A673 (cell line): ENCODE data around the gene TCAF1. TPM values are rescaled to one million over a fixed set of nuclear protein-coding genes. Genes with fewer than 3 reads are reported as not detected.

Experiments
- BruUV-seq: library from RNA; stranded (reverse); fragments of 400-500 nt; replicated peaks from 2 replicates; lab custom pipeline; 2021; lab: Mats Ljungman, UMichigan
- CTCF ChIA-PET: fragments of 300-600 bp; sonication (Branson Sonifier 250); formaldehyde crosslinking; loops from one replicate; lab custom pipeline; 2022; ENCODE audit warnings: antibody characterized with exemption; lab: Charles Lee
- POLR2A ChIA-PET: fragments of 300-600 bp; sonication (Branson Sonifier 250); formaldehyde crosslinking; loops from one replicate; lab custom pipeline; 2022; ENCODE audit warnings: antibody characterized with exemption; ENCODE audit not compliant: low non-redundant PET; lab: Charles Lee
- DNase-seq: peaks from one replicate; pipeline ENCODE4 v3.0.0-alpha.2; 2015; ENCODE audit warnings: low spot score
- H3K27ac ChIP-seq: fragments of 200-600 bp; sonication (generic); 2 replicates; pipeline ENCODE4 v1.5.1; 2016; ENCODE audit warnings: mixed run types, low read depth, mild to moderate bottlenecking, mixed read lengths, antibody characterized with exemption, low read length; ENCODE audit not compliant: poor library complexity, severe bottlenecking
- H3K27me3 ChIP-seq: fragments of 200-600 bp; sonication (generic); replicated peaks from 2 replicates; pipeline ENCODE4 v1.6.1; 2017; ENCODE audit warnings: mixed run types, low read depth, mild to moderate bottlenecking, mixed read lengths, antibody characterized with exemption, low read length; ENCODE audit not compliant: insufficient read depth, poor library complexity
- H3K36me3 ChIP-seq: fragments of 200-600 bp; sonication (generic); 2 replicates; pipeline ENCODE4 v1.6.1; 2016; ENCODE audit warnings: mixed run types, mild to moderate bottlenecking, mixed read lengths, antibody characterized with exemption, low read length; ENCODE audit not compliant: insufficient read depth, poor library complexity, severe bottlenecking
- H3K4me1 ChIP-seq: fragments of 200-600 bp; sonication (generic); 2 replicates; pipeline ENCODE4 v1.6.1; 2017; ENCODE audit warnings: mixed run types, mild to moderate bottlenecking, mixed read lengths, antibody characterized with exemption, low read length; ENCODE audit not compliant: insufficient read depth, poor library complexity, severe bottlenecking
- H3K4me3 ChIP-seq: fragments of 200-600 bp; sonication (generic); 2 replicates; pipeline ENCODE4 v1.5.1; 2016; ENCODE audit warnings: low read depth, mixed run types, mild to moderate bottlenecking, mixed read lengths, low read length; ENCODE audit not compliant: poor library complexity, severe bottlenecking
- H3K9me3 ChIP-seq: fragments of 200-600 bp; sonication (generic); 2 replicates; pipeline ENCODE4 v1.6.1; 2016; ENCODE audit warnings: mixed run types, low read depth, mild to moderate bottlenecking, mixed read lengths, antibody characterized with exemption, low read length; ENCODE audit not compliant: poor library complexity, severe bottlenecking
- CTCF ChIP-seq: fragments of 300-800, 200-600 bp; sonication (generic); conservative IDR thresholded peaks from 2 replicates; pipeline ENCODE4 v1.5.1; 2017; ENCODE audit warnings: low read depth, mild to moderate bottlenecking, antibody characterized with exemption, low read length, moderate library complexity, mixed read lengths
- EZH2 ChIP-seq: fragments of 200-600 bp; sonication (generic); IDR thresholded peaks from 2 replicates; pipeline ENCODE4 v1.6.1; 2017; ENCODE audit warnings: borderline replicate concordance, low read depth, mild to moderate bottlenecking, mixed read lengths, antibody characterized with exemption, low read length; ENCODE audit not compliant: poor library complexity, severe bottlenecking
- intact Hi-C: fragments of 100-400 bp; cut with micrococcal nuclease; formaldehyde crosslinking; loops from one replicate; pipeline ENCODE4 v1.10.0; 2022; ENCODE audit not compliant: unreplicated experiment
- total RNA-seq: library from RNA; stranded (reverse); gene quantifications from 2 replicates; pipeline ENCODE4 v1.2.3, GENCODE V29; 2021

The TCAF1 gene
- total RNA-seq, 1 experiment from 2014 or later, result 38.6 TPM

- no peak overlapping the region for H3K4me3 ChIP-seq
- H3K36me3 ChIP-seq, result no peaks in the 10 kb centered on the region
- no peak overlapping the region for H3K27ac ChIP-seq
- H3K9me3 ChIP-seq, result no peaks in the 10 kb centered on the region
- intact Hi-C loops, result no loop called here
- ChIA-PET CTCF (no interaction called here), POLR2A (no interaction called here)
- BruUV-seq, result no TSS peak
- H3K27me3 ChIP-seq, result peaks cover 2% of the 10 kb centered on the region
- no peaks in the 10 kb centered on the region for H3K4me1 ChIP-seq
- no peak for DNase-seq
- TF ChIP-seq EZH2 (no peak), CTCF (no peak)
Measured at GRCh38 chr7:143929224-143929920, 27.4 kb upstream of the TCAF1 start.

GRCh38 chr7:143924851-143925250 lies 22.9 kb upstream of the TCAF1 start:
- CTCF ChIA-PET, result no interaction called here
- no peaks in the 10 kb centered on the region for H3K36me3 ChIP-seq
- peaks cover 32% of the 10 kb centered on the region for H3K27me3 ChIP-seq
- no TSS peak for BruUV-seq
- no peaks in the 10 kb centered on the region for H3K4me1 ChIP-seq
- TF ChIP-seq CTCF (no peak), EZH2 (no peak)
- H3K9me3 ChIP-seq, result no peaks in the 10 kb centered on the region
- DNase-seq, result peak; percentile 14
- intact Hi-C loops, result no loop called here
- H3K27ac ChIP-seq, result no peak overlapping the region
- POLR2A ChIA-PET, result no interaction called here
- H3K4me3 ChIP-seq, result no peak overlapping the region

GRCh38 chr7:143914938-143915652 lies 13.1 kb upstream of the TCAF1 start:
- TF ChIP-seq EZH2 (no peak), CTCF (no peak)
- no peaks in the 10 kb centered on the region for H3K36me3 ChIP-seq
- no peak overlapping the region for H3K4me3 ChIP-seq
- DNase-seq, result no peak
- intact Hi-C loops, result no loop called here
- H3K4me1 ChIP-seq, result no peaks in the 10 kb centered on the region
- ChIA-PET CTCF (no interaction called here), POLR2A (no interaction called here)
- H3K27ac ChIP-seq, result no peak overlapping the region
- no TSS peak for BruUV-seq
- H3K27me3 ChIP-seq, result peaks cover 13% of the 10 kb centered on the region
- H3K9me3 ChIP-seq, result no peaks in the 10 kb centered on the region
